Middle frontal gyrus (tissue), 1 donor: ENCODE data around the gene NLRP10.
"Not testable (repeated sequence)": the region's sequence is repeated elsewhere in the genome, so short reads cannot be mapped to it uniquely, and the experiment has no call there.

Source experiments
- DNase-seq: peaks from one replicate; pipeline ENCODE4 v3.0.0-alpha.2; 2015; ENCODE audit warnings: low spot score; ENCODE audit errors: extremely low spot score

NLRP10 gene

GRCh38 chr11:7965386-7965785 is at the start of gene NLRP10:
NLRP10 (minus strand) TSS chr11:7965447; CDS start chr11:7963495, 1,952 bp downstream.
- DNase-seq = no peak

DNA sequence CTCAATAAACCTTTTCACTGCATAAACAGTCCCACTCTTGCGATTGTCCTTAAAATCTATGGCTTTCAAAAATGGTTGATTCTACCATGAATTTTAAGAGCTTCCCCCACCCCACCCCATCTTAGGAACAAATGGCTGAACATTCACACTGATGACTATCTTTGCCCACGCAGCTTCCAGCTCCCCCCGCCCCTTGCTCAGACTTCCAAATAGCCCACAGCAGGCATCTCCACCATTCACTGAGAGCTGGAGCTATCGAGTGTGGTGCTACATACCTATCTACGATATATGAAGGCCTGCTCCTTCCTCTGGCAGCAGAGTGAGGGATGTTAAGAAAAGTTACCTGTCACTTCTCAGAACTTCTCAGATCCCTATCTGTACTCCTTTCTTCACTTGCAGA is 48.6 kb upstream of the NLRP10 start:
- DNase-seq = no peak

- no peak for DNase-seq
Observed at GRCh38 chr11:8011981-8012444, 46.8 kb upstream of the NLRP10 start.

DNA sequence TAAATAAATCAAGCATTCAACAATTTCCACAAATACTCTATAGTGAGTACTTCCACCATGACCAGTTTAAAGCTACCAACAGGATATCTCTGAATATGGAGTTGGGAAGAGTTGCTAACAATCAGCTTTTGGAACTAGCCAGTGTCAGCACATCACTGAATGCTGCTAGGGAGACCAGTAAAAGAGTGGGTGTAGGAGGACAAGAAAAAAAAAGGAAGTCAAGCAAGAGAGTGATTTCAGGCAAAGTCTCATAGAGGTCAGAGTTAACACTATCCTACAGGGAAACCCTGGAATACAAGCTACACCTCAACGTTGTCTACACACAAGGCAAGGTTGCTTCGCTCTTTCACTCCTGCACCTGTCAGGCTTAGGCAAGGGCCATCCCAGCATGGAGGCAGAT is 46.1 kb upstream of the NLRP10 start:
- no peak for DNase-seq

- DNase-seq = no peak
Observed at GRCh38 chr11:8009856-8010255, 44.6 kb upstream of the NLRP10 start.

DNA sequence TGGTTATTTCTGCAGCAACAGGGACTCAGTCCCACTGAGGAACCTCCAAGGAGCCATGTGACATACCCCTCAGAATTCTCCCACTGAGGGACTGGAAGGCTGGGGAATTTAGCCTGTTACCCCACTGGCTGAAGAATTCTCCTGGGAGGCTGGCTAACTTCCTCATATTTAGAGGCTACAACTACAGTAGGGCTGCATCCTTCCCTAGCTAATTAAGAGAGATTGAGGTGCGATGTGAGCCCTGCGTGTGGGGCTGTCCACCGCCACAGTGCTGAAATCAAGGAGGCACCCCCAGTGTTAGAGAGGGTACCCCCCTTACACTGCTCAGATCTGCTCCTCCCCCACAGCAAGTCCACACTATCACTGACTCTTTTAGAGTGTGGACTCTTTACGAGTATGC is 43.0 kb upstream of the NLRP10 start:
- no peak for DNase-seq

- DNase-seq = peak; percentile 59
Observed at GRCh38 chr11:8006349-8006977, 41.2 kb upstream of the NLRP10 start.

DNA sequence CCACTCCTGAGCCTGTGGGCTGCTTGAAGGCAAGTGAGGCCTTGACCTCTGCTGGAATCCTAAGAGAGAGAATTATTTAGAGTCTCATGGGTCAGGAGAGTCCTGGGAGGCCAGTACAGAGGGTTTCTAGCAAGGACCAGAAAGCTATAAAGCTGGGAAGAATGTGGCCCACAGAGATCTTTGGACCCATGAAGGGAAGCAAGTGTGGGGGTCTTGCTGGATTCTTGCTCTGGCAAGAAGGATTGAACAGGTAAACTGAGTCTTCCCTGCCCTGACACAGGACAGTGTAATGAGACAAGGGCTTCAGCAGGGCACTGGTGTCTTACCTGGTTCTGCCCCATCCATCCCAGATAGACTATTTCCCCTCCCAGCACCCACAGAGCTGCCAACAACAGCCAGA is 40.3 kb upstream of the NLRP10 start:
- DNase-seq = no peak

DNA sequence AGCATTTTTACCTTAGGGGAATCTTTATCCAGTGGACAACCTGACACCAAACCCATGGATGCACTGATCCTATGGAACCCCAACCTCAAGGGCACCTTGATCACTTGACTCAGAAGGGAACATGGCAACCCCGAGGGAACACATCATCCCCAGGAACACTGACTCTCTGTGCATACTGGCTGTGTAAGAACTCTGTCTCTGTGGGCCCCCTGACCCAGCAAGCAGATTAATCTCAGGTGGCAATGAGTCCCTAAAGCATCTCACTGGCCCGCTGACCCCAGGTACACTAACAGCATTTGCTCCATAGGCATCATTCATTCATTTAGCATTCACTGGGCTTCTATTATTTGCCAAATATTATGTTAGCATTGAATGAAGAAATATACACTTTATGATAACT is 38.8 kb upstream of the NLRP10 start:
- DNase-seq = no peak

DNA sequence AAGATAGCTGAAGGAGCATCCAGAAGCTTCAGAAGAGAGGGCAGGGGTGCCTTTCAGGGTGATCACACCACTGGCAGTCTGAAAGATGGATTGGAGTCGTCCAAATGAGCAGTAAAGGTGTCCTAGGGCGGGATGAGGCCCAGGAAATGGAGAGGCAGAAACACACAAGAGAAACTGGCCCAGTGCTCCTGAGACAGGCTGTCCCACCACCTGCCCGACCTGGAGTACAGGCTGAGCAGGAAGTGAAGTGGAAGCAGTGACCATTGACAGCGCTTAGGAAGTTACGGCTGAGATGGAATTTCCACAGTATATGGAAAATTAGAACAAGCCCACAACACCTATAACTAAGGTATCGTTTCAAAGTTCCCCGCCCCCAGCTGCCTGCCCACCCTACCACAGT is 37.9 kb upstream of the NLRP10 start:
- no peak for DNase-seq

- DNase-seq = no peak
Observed at GRCh38 chr11:8002676-8003075, 37.4 kb upstream of the NLRP10 start.

DNA sequence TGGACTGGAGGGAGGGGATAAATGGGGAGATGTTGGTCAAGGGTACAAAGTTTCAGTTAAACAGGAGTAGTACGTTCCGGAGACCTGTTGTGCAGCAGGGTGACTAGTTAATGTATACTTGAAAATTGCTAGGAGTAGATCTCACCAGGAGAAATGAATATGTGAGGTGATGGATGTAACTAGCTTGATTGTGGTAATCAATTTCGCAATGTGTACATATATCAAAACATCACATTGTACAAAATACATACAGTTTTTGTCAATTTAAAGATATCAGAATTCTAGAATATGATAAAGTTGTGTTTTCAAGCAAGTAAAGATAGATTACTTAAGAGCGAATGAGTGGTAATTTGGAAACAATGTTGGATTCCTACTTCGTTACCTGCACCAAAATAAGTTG is 35.1 kb upstream of the NLRP10 start:
- no peak for DNase-seq

DNA sequence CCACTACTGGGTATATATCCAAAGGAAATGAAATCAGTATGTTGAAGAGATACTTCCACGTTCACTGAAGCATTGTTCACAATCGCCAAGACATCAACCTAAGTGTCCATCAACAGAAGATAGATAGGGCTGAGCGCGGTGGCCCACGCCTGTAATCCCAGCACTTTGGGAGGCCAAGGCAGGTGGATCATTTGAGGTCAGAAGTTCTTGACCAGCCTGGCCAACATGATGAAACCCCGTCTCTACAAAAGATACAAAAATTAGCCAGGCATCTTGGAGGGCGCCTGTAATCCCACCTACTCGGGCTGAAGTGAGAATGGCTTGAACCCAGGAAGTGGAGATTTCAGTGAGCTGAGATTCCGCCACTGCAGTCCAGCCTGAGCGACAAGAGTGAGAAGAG is 34.5 kb upstream of the NLRP10 start:
- DNase-seq = no peak

GRCh38 chr11:7994581-7995278 is 29.5 kb upstream of the NLRP10 start:
- DNase-seq = no peak

DNA sequence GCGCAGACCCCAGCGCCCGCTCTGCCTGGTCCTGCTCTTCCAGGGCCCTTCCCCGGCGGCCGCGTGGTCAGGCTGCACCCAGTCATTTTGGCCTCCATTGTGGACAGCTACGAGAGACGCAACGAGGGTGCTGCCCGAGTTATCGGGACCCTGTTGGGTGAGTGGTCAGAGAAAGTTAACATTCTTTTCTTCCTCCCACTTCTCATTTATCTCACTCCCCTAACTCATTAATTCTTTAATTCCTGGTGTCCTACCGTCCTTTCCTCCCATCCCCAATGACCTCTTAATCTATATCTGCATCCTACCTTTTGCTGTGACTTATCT is 22.3 kb upstream of the NLRP10 start:
- not testable (repeated sequence) for DNase-seq

DNA sequence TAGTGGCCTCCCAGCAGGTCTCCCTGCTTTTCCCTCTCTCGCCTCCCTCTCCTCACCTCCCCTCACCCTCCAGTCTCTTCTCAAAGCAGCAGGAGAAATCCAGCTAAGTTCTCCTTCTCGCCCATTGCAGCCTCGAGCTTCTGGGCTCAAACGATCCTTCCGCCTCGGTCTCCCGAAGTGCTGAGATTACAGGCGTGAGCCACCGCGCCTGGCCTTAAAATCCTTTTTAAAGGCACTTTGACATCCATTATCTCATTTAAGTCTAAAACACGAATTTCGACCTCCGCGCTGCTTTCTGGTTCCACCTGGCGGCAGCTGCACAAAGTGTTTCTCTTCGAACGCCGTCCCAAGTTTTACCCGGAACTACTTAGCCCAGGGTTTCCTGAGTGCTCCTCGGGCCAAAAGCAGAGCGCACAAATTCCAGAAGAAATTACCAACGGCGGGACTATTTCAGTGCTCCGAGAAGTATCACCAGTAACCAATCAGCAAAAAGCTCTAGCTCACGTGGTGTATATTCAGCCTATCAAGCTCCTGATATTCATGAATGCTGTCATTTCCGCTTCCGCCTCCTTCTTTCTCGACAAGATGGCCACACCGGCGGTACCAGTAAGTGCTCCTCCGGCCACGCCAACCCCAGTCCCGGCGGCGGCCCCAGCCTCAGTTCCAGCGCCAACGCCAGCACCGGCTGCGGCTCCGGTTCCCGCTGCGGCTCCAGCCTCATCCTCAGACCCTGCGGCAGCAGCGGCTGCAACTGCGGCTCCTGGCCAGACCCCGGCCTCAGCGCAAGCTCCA is 21.7 kb upstream of the NLRP10 start, which contains the start of gene EIF3F:
Gene EIF3F, plus strand, starts transcription at position 570 of the 792 bp plus-strand sequence. Its CDS starts 16 bp downstream, at position 586.
- peak; percentile 98 for DNase-seq

- no peak for DNase-seq
Observed at GRCh38 chr11:7983832-7984590, 18.8 kb upstream of the NLRP10 start.

DNA sequence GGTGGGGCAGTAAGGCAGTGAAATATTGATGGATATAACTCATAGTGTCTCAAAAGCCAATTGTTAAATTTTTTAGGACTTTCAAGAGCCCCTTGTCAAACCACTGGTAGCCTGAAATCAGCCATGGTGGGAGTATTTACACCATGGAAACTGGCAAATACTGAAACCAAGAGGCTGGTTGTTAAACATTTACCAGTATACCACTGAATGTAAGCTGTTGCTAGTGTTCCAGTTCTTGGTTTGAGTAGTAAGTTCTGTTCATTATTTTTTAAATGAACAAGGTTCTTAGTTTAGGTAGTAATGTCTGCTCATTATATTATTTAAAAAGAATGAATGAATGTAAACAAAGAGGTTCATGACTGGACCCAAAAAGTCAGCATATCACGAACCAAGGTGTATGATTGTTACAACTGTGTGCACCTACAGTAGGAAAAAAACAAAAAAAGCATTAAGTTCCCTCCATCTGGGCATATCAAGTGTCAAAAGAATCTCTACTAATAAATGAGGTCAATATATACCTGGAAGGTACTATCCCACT is 17.4 kb upstream of the NLRP10 start:
- no peak for DNase-seq

- no peak for DNase-seq
Observed at GRCh38 chr11:7981619-7982157, 16.4 kb upstream of the NLRP10 start.

GRCh38 chr11:7977232-7977917 is 12.1 kb upstream of the NLRP10 start:
- DNase-seq = no peak
